Measurements from ENCODE around the gene ERC2.

DNA sequence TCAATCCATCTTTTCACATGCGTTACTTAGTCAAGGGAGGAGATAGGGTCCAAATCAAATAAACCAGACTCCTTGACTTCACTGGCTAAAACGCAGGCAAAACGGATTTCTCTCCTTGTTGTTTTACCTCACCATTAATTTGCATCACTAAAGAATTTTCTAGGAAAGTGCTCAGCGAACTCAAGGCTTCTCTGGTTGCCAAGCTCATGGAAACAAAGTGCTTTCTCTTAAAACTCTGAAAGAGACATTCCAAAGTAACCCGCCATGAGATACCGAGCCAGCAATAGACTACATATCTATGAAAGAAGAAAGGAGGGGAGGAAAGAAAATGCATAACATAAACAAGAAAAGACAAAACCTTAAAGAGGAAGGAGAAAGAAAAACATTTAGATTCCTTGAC lies 769.4 kb downstream of the ERC2 start:
- TF ChIP-seq, protein P1, sequence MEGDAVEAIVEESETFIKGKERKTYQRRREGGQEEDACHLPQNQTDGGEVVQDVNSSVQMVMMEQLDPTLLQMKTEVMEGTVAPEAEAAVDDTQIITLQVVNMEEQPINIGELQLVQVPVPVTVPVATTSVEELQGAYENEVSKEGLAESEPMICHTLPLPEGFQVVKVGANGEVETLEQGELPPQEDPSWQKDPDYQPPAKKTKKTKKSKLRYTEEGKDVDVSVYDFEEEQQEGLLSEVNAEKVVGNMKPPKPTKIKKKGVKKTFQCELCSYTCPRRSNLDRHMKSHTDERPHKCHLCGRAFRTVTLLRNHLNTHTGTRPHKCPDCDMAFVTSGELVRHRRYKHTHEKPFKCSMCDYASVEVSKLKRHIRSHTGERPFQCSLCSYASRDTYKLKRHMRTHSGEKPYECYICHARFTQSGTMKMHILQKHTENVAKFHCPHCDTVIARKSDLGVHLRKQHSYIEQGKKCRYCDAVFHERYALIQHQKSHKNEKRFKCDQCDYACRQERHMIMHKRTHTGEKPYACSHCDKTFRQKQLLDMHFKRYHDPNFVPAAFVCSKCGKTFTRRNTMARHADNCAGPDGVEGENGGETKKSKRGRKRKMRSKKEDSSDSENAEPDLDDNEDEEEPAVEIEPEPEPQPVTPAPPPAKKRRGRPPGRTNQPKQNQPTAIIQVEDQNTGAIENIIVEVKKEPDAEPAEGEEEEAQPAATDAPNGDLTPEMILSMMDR (IDR thresholded peaks at IDR 0.05; ENCODE audit: control extremely low read depth in 1 of 3, insufficient read depth in 1 of 3, low read depth in 1 of 3, low read length in 3 of 3), result no peak
- no peak for TF ChIP-seq POLR2AphosphoS5 (IDR thresholded peaks at IDR 0.05; ENCODE audit: low read depth, low read length)
- no peak for TF ChIP-seq MAFK (IDR thresholded peaks at IDR 0.05; ENCODE audit: low read depth, low read length)
- TF ChIP-seq BACH1 (IDR thresholded peaks at IDR 0.05; ENCODE audit: low read length), result no peak
- TF ChIP-seq POLR2A (IDR thresholded peaks at IDR 0.05; ENCODE audit: control extremely low read depth in 1 of 2, low read depth in 2 of 2, low read length in 2 of 2), result no peak
- TF ChIP-seq EZH2 (IDR thresholded peaks at IDR 0.05; ENCODE audit: low read depth, low read length, severe bottlenecking), result no peak
- no peak for TF ChIP-seq EP300 (IDR thresholded peaks at IDR 0.05; ENCODE audit: borderline replicate concordance in 1 of 2, low read depth in 2 of 2, low read length in 2 of 2)
- no peak for TF ChIP-seq RAD21 (IDR thresholded peaks at IDR 0.05 in 1 of 2, conservative IDR thresholded peaks at IDR 0.05 in 1 of 2; ENCODE audit: low read depth in 2 of 2, low read length in 2 of 2)

Measured in H1 (cell line).